HepG2 (cell line): Measurements from ENCODE around the gene CBX2. TPM values are rescaled to one million over a fixed set of nuclear protein-coding genes. Genes with fewer than 3 reads are reported as not detected.

Experiments used
- ATF4 ChIP-seq, 2 experiments: fragments of 450-650 bp in 1 of 2; sonication (generic) in 1 of 2; formaldehyde crosslinking; IDR thresholded peaks; 2 replicates each; pipeline versions ENCODE4 v1.5.0 to v1.8.0; 2020 to 2022; ENCODE audit warnings: mild to moderate bottlenecking in 1 of 2, missing genetic modification reagents in 1 of 2
- CREB3 ChIP-seq: sonication (generic); formaldehyde crosslinking; IDR thresholded peaks from 2 replicates; pipeline ENCODE4 v1.5.0; 2020; ENCODE audit warnings: missing genetic modification reagents
- DRAP1 ChIP-seq: IDR thresholded peaks from 2 replicates; pipeline ENCODE4 v1.6.1; 2016; ENCODE audit warnings: missing genetic modification reagents, missing compliant biosample characterization
- ELK4 ChIP-seq: sonication (generic); formaldehyde crosslinking; IDR thresholded peaks from 2 replicates; pipeline ENCODE4 v1.9.0; 2021; ENCODE audit warnings: missing genetic modification reagents, borderline replicate concordance
- GABPA ChIP-seq, 2 experiments: IDR thresholded peaks; 2 replicates each; pipeline ENCODE4 v1.6.1; 2011 to 2016; ENCODE audit warnings: low read depth in 2 of 2, low read length in 1 of 2, missing biosample characterization in 1 of 2, missing genetic modification characterization in 1 of 2
- GATA4 ChIP-seq: sonication (generic); IDR thresholded peaks from 2 replicates; pipeline ENCODE4 v1.6.1; 2016; ENCODE audit warnings: antibody characterized with exemption, low read depth, borderline replicate concordance
- MIER3 ChIP-seq: IDR thresholded peaks from 2 replicates; pipeline ENCODE4 v1.6.1; 2016; ENCODE audit warnings: missing compliant biosample characterization, borderline replicate concordance
- NFKB2 ChIP-seq: sonication (generic); formaldehyde crosslinking; IDR thresholded peaks from 2 replicates; pipeline ENCODE4 v1.4.0; 2020; ENCODE audit warnings: missing genetic modification reagents, borderline replicate concordance
- POGK ChIP-seq: sonication (generic); formaldehyde crosslinking; conservative IDR thresholded peaks from 2 replicates; pipeline ENCODE4 v1.8.0; 2022; ENCODE audit warnings: mild to moderate bottlenecking, moderate library complexity, missing genetic modification reagents
- THAP11 ChIP-seq: IDR thresholded peaks from 2 replicates; pipeline ENCODE4 v1.6.1; 2016; ENCODE audit warnings: missing biosample characterization, missing genetic modification reagents
- ZNF263 ChIP-seq: sonication (generic); formaldehyde crosslinking; IDR thresholded peaks from 2 replicates; pipeline ENCODE4 v1.4.0; 2020; ENCODE audit warnings: missing genetic modification reagents
- ZNF331 ChIP-seq: sonication (generic); formaldehyde crosslinking; IDR thresholded peaks from 2 replicates; pipeline ENCODE4 v1.4.0; 2020; ENCODE audit warnings: missing genetic modification reagents
- ZNF546 ChIP-seq: sonication (generic); formaldehyde crosslinking; conservative IDR thresholded peaks from 2 replicates; pipeline ENCODE4 v1.8.1; 2023; ENCODE audit warnings: mild to moderate bottlenecking, missing genetic modification reagents
- ZNF788 ChIP-seq: sonication (generic); formaldehyde crosslinking; IDR thresholded peaks from 2 replicates; pipeline ENCODE4 v1.5.0; 2020; ENCODE audit warnings: mild to moderate bottlenecking, missing genetic modification reagents, borderline replicate concordance
- polyA plus RNA-seq, 8 experiments: library from polyadenylated mRNA; depleted of rRNA in 3 of 8; stranded (reverse) in 7 of 8; unstranded in 1 of 8; fragments of >200 nt; fragmentation: Illumina TruSeq in 4 of 8; extraction: Trizol in 4 of 8; gene quantifications; 2 replicates each; pipeline versions ENCODE4 v1.2.1 to v1.2.3, GENCODE V29; 2011 to 2016; ENCODE audit warnings: low read depth in 4 of 8, missing spikeins in 1 of 8, mixed read lengths in 1 of 8; ENCODE audit not compliant: insufficient read depth in 1 of 8
- total RNA-seq, 5 experiments: library from RNA; depleted of rRNA; stranded (reverse); fragments of >200 nt; fragmentation: Illumina TruSeq; extraction: Trizol; gene quantifications; 2 replicates each; pipeline ENCODE4 v1.2.3, GENCODE V29; 2016; ENCODE audit warnings: low read depth in 1 of 5

Gene CBX2
- total and polyA plus RNA-seq, 2 of the 13 experiments (the other 11 are each of a cell fraction or from before 2014, with no cell fraction given): 14.5 to 31.1 TPM

- TF ChIP-seq POGK: no peak; the same call in 1 of the 2 replicates
- no peak for TF ChIP-seq DRAP1
- TF ChIP-seq CREB3 (CRISPR knock-in tag): no peak
- no peak for TF ChIP-seq ZNF788 (CRISPR knock-in tag)
- TF ChIP-seq GABPA (IDR thresholded peaks at IDR 0.05; ENCODE audit: low read depth, low read length): no peak
- TF ChIP-seq GABPA (CRISPR knock-in tag; IDR thresholded peaks at IDR 0.05; ENCODE audit: low read depth): peak; percentile 24; the same call in 1 of the 2 replicates
- no peak for TF ChIP-seq ZNF546 (CRISPR knock-in tag)
- TF ChIP-seq ZNF263 (CRISPR knock-in tag): no peak
- TF ChIP-seq MIER3 (CRISPR knock-in tag): no peak
- TF ChIP-seq ZNF331: no peak
- no peak for TF ChIP-seq THAP11 (CRISPR knock-in tag)
- no peak for TF ChIP-seq ATF4 (CRISPR knock-in tag; IDR thresholded peaks at IDR 0.05)
- TF ChIP-seq ELK4 (CRISPR knock-in tag): no peak
- TF ChIP-seq GATA4: no peak
- TF ChIP-seq NFKB2: peak; percentile 86; the same call in 1 of the 2 replicates
- TF ChIP-seq, all 625 proteins: peak for 92
These were observed 22.6 kb downstream of the CBX2 start (continued) for GRCh38 chr17:79800325-79801155.
